GM18861 (cell line): ENCODE results near the gene MAD1L1.
"Not testable (repeated sequence)": the region's sequence is repeated elsewhere in the genome, so short reads cannot be mapped to it uniquely, and the experiment has no call there.

Experiments
- ATAC-seq: cut with Tn5 transposase; IDR thresholded peaks from one replicate; pipeline ENCODE4 v1.9.1; 2021; ENCODE audit not compliant: unreplicated experiment

The MAD1L1 gene

GRCh38 chr7:2180081-2180480 is 52.7 kb downstream of the MAD1L1 start:
- no peak for ATAC-seq

GRCh38 chr7:2175514-2175913 is 57.2 kb downstream of the MAD1L1 start:
- no peak for ATAC-seq

GRCh38 chr7:2175091-2175490 is 57.7 kb downstream of the MAD1L1 start:
- no peak for ATAC-seq

- no peak for ATAC-seq
Observed at GRCh38 chr7:2173189-2173827, 59.4 kb downstream of the MAD1L1 start.

- ATAC-seq = no peak
Observed at GRCh38 chr7:2172311-2173188, 60.2 kb downstream of the MAD1L1 start.

GRCh38 chr7:2171855-2172254 is 60.9 kb downstream of the MAD1L1 start:
- ATAC-seq = no peak

GRCh38 chr7:2170576-2171521 is 61.9 kb downstream of the MAD1L1 start:
- no peak for ATAC-seq

- ATAC-seq = no peak
Observed at GRCh38 chr7:2169923-2170575, 62.7 kb downstream of the MAD1L1 start.

GRCh38 chr7:2168615-2169311 is 64.0 kb downstream of the MAD1L1 start:
- ATAC-seq = no peak

- no peak for ATAC-seq
Observed at GRCh38 chr7:2166625-2167280, 66.0 kb downstream of the MAD1L1 start.

- peak; percentile 96 for ATAC-seq
Observed at GRCh38 chr7:2165610-2166594, 66.8 kb downstream of the MAD1L1 start.

GRCh38 chr7:2165239-2165609 is 67.5 kb downstream of the MAD1L1 start:
- no peak for ATAC-seq

- no peak for ATAC-seq
Observed at GRCh38 chr7:2164646-2165045, 68.1 kb downstream of the MAD1L1 start.

- no peak for ATAC-seq
Observed at GRCh38 chr7:2163600-2164555, 68.9 kb downstream of the MAD1L1 start.

GRCh38 chr7:2162959-2163358 is 69.8 kb downstream of the MAD1L1 start:
- no peak for ATAC-seq

- ATAC-seq = not testable (repeated sequence)
Observed at GRCh38 chr7:2162004-2162902, 70.5 kb downstream of the MAD1L1 start.
